ENCODE measurements around the gene CCDC167. TPM values are rescaled to one million over a fixed set of nuclear protein-coding genes. Genes with fewer than 3 reads are reported as not detected.

Gene CCDC167
- total and polyA plus RNA-seq, 7 donors, result 11.5 to 50.8 (median 15.7) TPM

DNA sequence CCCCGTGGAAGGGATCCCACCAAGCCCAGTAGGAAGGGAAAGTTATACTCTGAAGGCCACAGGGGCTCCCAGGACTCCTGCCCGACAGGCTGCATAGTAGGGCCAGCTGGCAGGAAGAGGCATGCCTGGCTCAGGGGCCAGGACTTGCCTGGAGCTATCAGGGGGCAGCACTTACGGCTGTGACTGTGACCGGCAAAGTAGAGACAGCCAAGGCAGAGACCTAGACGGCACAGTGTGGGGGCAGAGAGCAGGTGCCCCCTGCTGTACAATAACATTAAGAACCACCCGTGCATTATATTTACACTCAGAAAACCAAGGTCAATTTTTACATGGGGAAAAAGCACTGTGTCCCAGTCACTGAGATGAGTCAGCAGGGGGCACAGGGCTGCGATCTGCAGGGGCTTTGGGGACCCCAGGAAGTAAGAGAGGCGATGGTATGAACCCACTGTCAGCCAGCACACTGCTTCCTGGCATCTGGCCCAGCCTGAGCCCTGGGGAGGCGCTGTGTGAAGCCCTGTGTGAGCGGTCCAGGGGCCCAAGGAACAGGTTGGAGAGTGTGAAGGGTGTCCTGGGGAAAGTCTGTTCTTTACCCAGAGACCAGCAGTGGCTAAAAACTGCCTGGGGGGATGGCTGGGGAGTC is 9.9 kb downstream of the CCDC167 start:
- WGBS, 3 donors, result 34 to 45% (median 37%) methylated on average over 10 of the region's 10 CpGs
- H3K9me3 ChIP-seq, result no peaks in the 10 kb centered on the region
- no peak overlapping the region for H3K4me3 ChIP-seq
- no peaks in the 10 kb centered on the region for H3K27me3 ChIP-seq (ENCODE audit: insufficient read depth in 3 of 3, low read length in 2 of 3)
- H3K4me1 ChIP-seq, result no peaks in the 10 kb centered on the region
- intact Hi-C loops (cut with DNase I), result loop anchor here in 1 of 2 donors (10.0 kb wide), 1 partner anchor 1005 kb away; no protein-coding TSS in a partner anchor
- DNase-seq (no peak), ATAC-seq (peak in 3 of 4 donors; percentile 24 to 50 (median 40))
- TF ChIP-seq, protein P1, sequence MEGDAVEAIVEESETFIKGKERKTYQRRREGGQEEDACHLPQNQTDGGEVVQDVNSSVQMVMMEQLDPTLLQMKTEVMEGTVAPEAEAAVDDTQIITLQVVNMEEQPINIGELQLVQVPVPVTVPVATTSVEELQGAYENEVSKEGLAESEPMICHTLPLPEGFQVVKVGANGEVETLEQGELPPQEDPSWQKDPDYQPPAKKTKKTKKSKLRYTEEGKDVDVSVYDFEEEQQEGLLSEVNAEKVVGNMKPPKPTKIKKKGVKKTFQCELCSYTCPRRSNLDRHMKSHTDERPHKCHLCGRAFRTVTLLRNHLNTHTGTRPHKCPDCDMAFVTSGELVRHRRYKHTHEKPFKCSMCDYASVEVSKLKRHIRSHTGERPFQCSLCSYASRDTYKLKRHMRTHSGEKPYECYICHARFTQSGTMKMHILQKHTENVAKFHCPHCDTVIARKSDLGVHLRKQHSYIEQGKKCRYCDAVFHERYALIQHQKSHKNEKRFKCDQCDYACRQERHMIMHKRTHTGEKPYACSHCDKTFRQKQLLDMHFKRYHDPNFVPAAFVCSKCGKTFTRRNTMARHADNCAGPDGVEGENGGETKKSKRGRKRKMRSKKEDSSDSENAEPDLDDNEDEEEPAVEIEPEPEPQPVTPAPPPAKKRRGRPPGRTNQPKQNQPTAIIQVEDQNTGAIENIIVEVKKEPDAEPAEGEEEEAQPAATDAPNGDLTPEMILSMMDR (IDR thresholded peaks at IDR 0.05), result no peak
- H3K36me3 ChIP-seq (ENCODE audit: insufficient read depth in 1 of 2, low read depth in 1 of 2), result no peaks in the 10 kb centered on the region
- no peak overlapping the region for H3K27ac ChIP-seq

DNA sequence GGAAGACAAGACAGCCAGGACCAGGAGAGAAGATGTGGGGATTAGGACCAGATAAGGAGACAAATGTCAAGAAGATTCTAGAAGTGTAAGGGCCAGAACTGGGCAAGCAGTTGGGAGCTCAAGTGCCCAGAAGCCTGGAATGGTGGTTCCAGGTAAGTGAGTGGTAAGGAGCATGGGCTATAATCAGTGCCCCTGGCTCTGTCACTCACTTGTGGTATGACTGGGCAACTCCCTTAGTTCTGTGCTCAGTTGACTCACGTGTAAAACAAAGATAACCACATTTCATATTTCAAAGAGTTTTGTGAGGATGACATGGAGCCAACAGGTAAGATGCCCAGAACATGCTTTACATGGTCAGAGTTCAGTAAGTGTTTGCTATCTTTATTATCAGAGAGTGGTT is 11.2 kb downstream of the CCDC167 start:
- Histone ChIP-seq H3K9me3 (no peaks in the 10 kb centered on the region), H3K4me3 (no peak overlapping the region), H3K27ac (no peak overlapping the region), H3K4me1 (no peaks in the 10 kb centered on the region), H3K36me3 (ENCODE audit: insufficient read depth in 1 of 2, low read depth in 1 of 2) (no peaks in the 10 kb centered on the region), H3K27me3 (ENCODE audit: insufficient read depth in 3 of 3, low read length in 2 of 3) (no peaks in the 10 kb centered on the region)
- no peak for DNase-seq
- TF ChIP-seq, protein P1 (IDR thresholded peaks at IDR 0.05), result no peak
- no peak for ATAC-seq
- 67 to 78% (median 77%) methylated on average over 1 of the region's 1 CpG for WGBS, 3 donors
- intact Hi-C loops (cut with DNase I), result loop anchor here in 1 of 2 donors (10.0 kb wide), 1 partner anchor 1006 kb away; no protein-coding TSS in a partner anchor

DNA sequence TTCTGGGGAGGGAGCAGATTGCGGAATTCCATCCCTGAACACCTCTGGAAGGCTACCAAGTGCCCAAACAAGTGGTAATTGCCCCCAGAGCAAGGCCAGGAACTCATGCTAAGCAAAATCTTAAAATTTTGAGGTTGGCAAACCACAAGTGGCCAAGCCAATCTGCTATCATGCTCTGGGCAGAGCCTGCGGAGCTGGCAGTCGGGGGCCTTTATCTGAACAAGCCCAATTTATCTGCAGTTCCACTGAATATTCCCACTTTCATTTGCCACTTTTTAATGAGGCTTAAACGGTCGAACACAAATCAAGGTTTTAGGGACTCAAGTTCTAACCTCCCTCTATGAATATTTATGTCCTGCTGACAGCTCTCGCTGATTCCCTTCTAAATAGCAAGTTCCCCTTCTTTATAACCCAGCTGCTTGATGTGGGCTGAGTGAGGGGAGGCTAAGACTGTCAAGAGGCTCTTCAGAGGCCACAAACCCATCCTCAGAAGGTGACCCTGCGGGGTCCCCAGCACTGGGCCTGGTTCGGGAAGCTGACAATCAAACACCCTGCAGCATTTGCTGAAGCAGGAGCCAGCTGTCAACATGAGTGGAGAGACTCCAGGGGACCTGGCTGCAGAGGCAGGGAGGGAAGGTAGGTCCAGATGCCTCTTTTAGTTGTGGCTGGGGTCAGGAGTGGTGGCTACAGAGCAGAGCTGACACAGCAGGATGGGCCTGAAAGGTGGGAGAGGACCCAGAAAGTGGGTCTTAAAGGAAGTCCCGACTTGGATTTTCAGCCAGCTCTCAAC is 11.9 kb downstream of the CCDC167 start:
- intact Hi-C loops (cut with DNase I), result loop anchor here in 1 of 2 donors (10.0 kb wide), 1 partner anchor 1007 kb away; no protein-coding TSS in a partner anchor
- Histone ChIP-seq H3K36me3 (ENCODE audit: insufficient read depth in 1 of 2, low read depth in 1 of 2) (peaks cover 0 to 4% of the 10 kb centered on the region in 2 donors), H3K27ac (no peak overlapping the region), H3K4me3 (no peak overlapping the region), H3K4me1 (no peaks in the 10 kb centered on the region), H3K9me3 (no peaks in the 10 kb centered on the region), H3K27me3 (ENCODE audit: insufficient read depth in 3 of 3, low read length in 2 of 3) (no peaks in the 10 kb centered on the region)
- TF ChIP-seq, protein P1 (IDR thresholded peaks at IDR 0.05), result no peak
- DNase-seq, result no peak
- ATAC-seq, result no peak
- 77 to 82% (median 78%) methylated on average over 9 of the region's 9 CpGs for WGBS, 3 donors

DNA sequence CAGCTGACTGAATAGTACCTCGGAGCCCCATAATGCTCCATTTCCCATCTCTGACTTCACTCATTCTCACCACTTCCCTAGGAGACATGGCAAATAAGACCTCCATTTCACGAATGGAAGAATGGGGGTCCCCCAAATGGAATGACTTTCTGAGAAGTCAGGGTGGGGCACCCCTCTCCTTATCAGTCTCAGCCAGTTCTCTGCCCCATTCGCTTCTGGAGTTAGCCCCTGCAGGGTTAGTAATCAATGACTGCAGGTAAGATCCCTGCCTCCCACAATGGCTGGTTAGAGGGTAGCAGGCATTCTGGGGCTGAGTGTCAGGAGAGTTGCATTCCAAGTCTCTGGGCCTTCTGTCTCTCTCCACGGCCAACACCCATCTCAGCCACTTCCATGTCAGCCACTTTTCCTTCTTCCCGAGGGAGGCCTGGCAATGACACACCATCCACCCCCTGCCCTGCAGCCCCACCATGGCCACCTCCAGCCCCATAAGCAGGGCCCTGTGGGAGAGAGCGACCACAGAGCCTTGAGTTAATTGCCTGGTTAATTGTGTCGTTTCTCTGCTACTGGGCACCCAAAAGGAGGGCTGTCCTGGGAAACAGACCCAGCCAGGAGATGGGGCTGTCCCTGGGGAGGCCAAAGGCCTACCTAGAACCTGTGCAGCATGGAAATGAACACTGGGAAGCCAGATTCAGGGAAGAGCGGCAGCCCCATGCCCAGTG is 13.4 kb downstream of the CCDC167 start:
- DNase-seq (no peak), ATAC-seq (no peak)
- intact Hi-C loops (cut with DNase I), result loop anchor here in 1 of 2 donors (10.0 kb wide), 1 partner anchor 1009 kb away; no protein-coding TSS in a partner anchor
- H3K27me3 ChIP-seq (ENCODE audit: insufficient read depth in 3 of 3, low read length in 2 of 3), result no peaks in the 10 kb centered on the region
- 86 to 87% (median 87%) methylated on average over 8 of the region's 8 CpGs for WGBS, 3 donors
- no peaks in the 10 kb centered on the region for H3K4me1 ChIP-seq
- H3K27ac ChIP-seq, result no peak overlapping the region
- peaks cover 0 to 9% of the 10 kb centered on the region in 2 donors for H3K36me3 ChIP-seq (ENCODE audit: insufficient read depth in 1 of 2, low read depth in 1 of 2)
- no peak overlapping the region for H3K4me3 ChIP-seq
- TF ChIP-seq, protein P1 (IDR thresholded peaks at IDR 0.05), result no peak
- H3K9me3 ChIP-seq, result no peaks in the 10 kb centered on the region
